Tibial nerve (tissue), 4 donors: ENCODE results near the gene PANK4. TPM values are rescaled to one million over a fixed set of nuclear protein-coding genes. Genes with fewer than 3 reads are reported as not detected.

Experiments
- DNase-seq, 2 donors: peaks; one replicate each; pipeline ENCODE4 v3.0.0-alpha.2; 2019; ENCODE audit warnings: low spot score in 2 of 2
- H3K27ac ChIP-seq, 4 donors: fragments of 200-600 bp; sonication (generic) in 3 of 4; one replicate each; pipeline ENCODE4 v1.5.1; 2017 to 2019; ENCODE audit warnings: mild to moderate bottlenecking in 1 of 4
- H3K27me3 ChIP-seq, 2 donors: fragments of 200-600 bp; sonication (generic) in 1 of 2; one replicate each; pipeline versions ENCODE4 v1.5.1 to v1.6.0; 2017 to 2019
- H3K36me3 ChIP-seq, 3 donors: fragments of 200-600 bp; sonication (generic); one replicate each; pipeline ENCODE4 v1.5.1; 2018 to 2019
- H3K4me1 ChIP-seq, 4 donors: fragments of 200-600 bp; sonication (generic) in 3 of 4; one replicate each; pipeline ENCODE4 v1.5.1; 2017 to 2019
- H3K4me3 ChIP-seq, 4 donors: fragments of 200-600 bp; sonication (generic) in 3 of 4; one replicate each; pipeline ENCODE4 v1.5.1; 2017 to 2019; ENCODE audit warnings: mild to moderate bottlenecking in 1 of 4, moderate library complexity in 1 of 4
- H3K9me3 ChIP-seq, 4 donors: fragments of 200-600 bp; sonication (generic) in 3 of 4; one replicate each; pipeline ENCODE4 v1.5.1; 2017 to 2019
- EP300 ChIP-seq, 2 donors: sonication (generic); formaldehyde crosslinking; IDR thresholded peaks; one replicate each; pipeline ENCODE4 v1.6.1; 2017; ENCODE audit warnings: antibody characterized with exemption in 2 of 2, mild to moderate bottlenecking in 1 of 2
- POLR2A ChIP-seq, 2 donors: fragments of 450-650 bp; IDR thresholded peaks; one replicate each; pipeline ENCODE4 v1.6.1; 2017; ENCODE audit warnings: antibody characterized with exemption in 2 of 2, mild to moderate bottlenecking in 2 of 2, moderate library complexity in 2 of 2
- WGBS, 2 donors: methylation state at CpG; one replicate each; pipeline ENCODE4 v1.1.5; 2018; 5-methylcytosine and 5-hydroxymethylcytosine counted together
- total RNA-seq, 4 donors: library from RNA; depleted of rRNA; stranded (reverse); fragments of >200 nt; gene quantifications; one replicate each; pipeline ENCODE4 v1.1.0, GENCODE V29; 2016
- TF ChIP-seq, protein P1 (sequence below), 5 experiments: fragments of 200-600 bp in 3 of 5; fragments of 450-650 bp in 2 of 5; sonication (generic) in 3 of 5; IDR thresholded peaks; one replicate each; pipeline ENCODE4 v1.5.1; 2016 to 2019; ENCODE audit warnings: antibody characterized with exemption in 5 of 5, mild to moderate bottlenecking in 3 of 5, moderate library complexity in 2 of 5

PANK4 gene
- total RNA-seq, 4 donors from 2014 or later: 14.2 to 50.0 (median 38.1) TPM

GRCh38 chr1:2477791-2478499 lies 48.5 kb downstream of the PANK4 start:
- H3K4me1 ChIP-seq: no peaks in the 10 kb centered on the region
- DNase-seq: no peak
- H3K9me3 ChIP-seq: no peaks in the 10 kb centered on the region
- H3K36me3 ChIP-seq: no peaks in the 10 kb centered on the region
- H3K4me3 ChIP-seq: no peak overlapping the region
- WGBS, 2 donors: 60% methylated on average over 15 to 24 of the region's 35 CpGs
- H3K27ac ChIP-seq: no peak overlapping the region
- TF ChIP-seq POLR2A (IDR thresholded peaks at IDR 0.05) (no peak), EP300 (IDR thresholded peaks at IDR 0.05) (no peak)
- TF ChIP-seq, protein P1, sequence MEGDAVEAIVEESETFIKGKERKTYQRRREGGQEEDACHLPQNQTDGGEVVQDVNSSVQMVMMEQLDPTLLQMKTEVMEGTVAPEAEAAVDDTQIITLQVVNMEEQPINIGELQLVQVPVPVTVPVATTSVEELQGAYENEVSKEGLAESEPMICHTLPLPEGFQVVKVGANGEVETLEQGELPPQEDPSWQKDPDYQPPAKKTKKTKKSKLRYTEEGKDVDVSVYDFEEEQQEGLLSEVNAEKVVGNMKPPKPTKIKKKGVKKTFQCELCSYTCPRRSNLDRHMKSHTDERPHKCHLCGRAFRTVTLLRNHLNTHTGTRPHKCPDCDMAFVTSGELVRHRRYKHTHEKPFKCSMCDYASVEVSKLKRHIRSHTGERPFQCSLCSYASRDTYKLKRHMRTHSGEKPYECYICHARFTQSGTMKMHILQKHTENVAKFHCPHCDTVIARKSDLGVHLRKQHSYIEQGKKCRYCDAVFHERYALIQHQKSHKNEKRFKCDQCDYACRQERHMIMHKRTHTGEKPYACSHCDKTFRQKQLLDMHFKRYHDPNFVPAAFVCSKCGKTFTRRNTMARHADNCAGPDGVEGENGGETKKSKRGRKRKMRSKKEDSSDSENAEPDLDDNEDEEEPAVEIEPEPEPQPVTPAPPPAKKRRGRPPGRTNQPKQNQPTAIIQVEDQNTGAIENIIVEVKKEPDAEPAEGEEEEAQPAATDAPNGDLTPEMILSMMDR (IDR thresholded peaks at IDR 0.05): no peak
- peaks cover 0 to 19% of the 10 kb centered on the region in 2 donors for H3K27me3 ChIP-seq

DNA sequence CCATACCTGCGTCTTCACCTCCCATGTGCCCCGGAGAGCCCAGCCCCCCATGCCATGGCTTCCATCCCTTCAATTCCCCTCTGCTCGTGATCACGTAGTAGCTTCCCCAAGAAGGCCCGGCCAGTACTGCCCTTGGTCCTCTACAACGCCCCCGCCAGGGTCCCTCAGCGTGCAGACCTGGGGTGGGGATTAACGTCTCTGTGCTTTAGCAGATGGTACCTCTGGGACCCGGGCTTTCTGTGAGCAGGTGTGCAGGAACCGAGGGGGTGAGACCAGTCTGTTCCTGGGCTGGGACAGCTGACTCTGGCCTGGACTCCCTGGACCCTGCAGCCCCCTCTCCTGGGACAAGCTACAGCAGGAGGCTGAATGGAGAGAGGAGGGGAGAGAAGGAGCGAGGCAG lies 49.1 kb downstream of the PANK4 start:
- no peak overlapping the region for H3K4me3 ChIP-seq
- H3K27ac ChIP-seq: no peak overlapping the region
- H3K4me1 ChIP-seq: no peaks in the 10 kb centered on the region
- no peaks in the 10 kb centered on the region for H3K9me3 ChIP-seq
- no peak for TF ChIP-seq EP300 (IDR thresholded peaks at IDR 0.05)
- TF ChIP-seq, protein P1 (IDR thresholded peaks at IDR 0.05): no peak
- no peaks in the 10 kb centered on the region for H3K36me3 ChIP-seq
- WGBS, 2 donors: 50 to 62% methylated on average over 12 of the region's 12 CpGs
- H3K27me3 ChIP-seq: peaks cover 0 to 21% of the 10 kb centered on the region in 2 donors
- DNase-seq: no peak

GRCh38 chr1:2476061-2476999 lies 50.1 kb downstream of the PANK4 start, which contains the start of gene PLCH2:
Gene PLCH2, plus strand, starts transcription at chr1:2476289. Its CDS starts 300 bp downstream, at chr1:2476589.
- Histone ChIP-seq H3K9me3 (no peaks in the 10 kb centered on the region), H3K36me3 (no peaks in the 10 kb centered on the region), H3K27ac (no peak within 1 kb of the TSS), H3K4me1 (no peaks in the 10 kb centered on the region), H3K27me3 (peaks cover 0 to 31% of the 10 kb centered on the region in 2 donors), H3K4me3 (no peak within 1 kb of the TSS)
- TF ChIP-seq EP300 (IDR thresholded peaks at IDR 0.05) (no peak), POLR2A (IDR thresholded peaks at IDR 0.05) (no peak)
- TF ChIP-seq, protein P1 (IDR thresholded peaks at IDR 0.05): no peak
- 80 to 86% methylated on average over 23 to 25 of the region's 34 CpGs for WGBS, 2 donors
- no peak for DNase-seq

GRCh38 chr1:2475571-2475970 lies 50.8 kb downstream of the PANK4 start:
- H3K27me3 ChIP-seq: peaks cover 0 to 38% of the 10 kb centered on the region in 2 donors
- H3K27ac ChIP-seq: no peak overlapping the region
- H3K9me3 ChIP-seq: no peaks in the 10 kb centered on the region
- DNase-seq: no peak
- WGBS, 2 donors: 73 to 77% methylated on average over 11 to 12 of the region's 12 CpGs
- no peaks in the 10 kb centered on the region for H3K36me3 ChIP-seq
- H3K4me3 ChIP-seq: no peak overlapping the region
- H3K4me1 ChIP-seq: no peaks in the 10 kb centered on the region
- TF ChIP-seq, protein P1 (IDR thresholded peaks at IDR 0.05): no peak
- TF ChIP-seq POLR2A (IDR thresholded peaks at IDR 0.05): no peak
- TF ChIP-seq EP300 (IDR thresholded peaks at IDR 0.05): no peak
